GM21423 (cell line): ENCODE results near the gene MNAT1.

Source experiments
- ATAC-seq: cut with Tn5 transposase; IDR thresholded peaks from one replicate; pipeline ENCODE4 v1.9.1; 2021; ENCODE audit warnings: mild to moderate bottlenecking, moderate library complexity; ENCODE audit not compliant: unreplicated experiment

MNAT1 gene

DNA sequence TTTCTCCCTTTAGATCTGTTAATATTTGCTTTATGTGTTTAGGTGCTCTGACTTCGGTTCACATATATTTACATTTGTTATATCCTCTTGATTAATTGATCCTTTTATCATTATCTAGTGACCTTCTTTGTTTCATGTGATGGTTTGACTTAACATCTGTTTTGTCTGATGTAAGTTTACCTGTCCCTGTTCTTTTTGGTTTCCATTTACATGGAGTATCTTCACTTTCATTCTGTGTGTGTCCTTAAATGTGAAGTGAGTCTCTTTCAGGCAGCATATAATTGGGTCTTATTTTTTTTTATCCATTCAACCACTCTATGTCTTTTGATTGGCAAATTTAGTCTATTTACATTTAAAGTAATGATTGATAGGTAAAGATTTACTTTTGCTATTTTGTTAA, 222.1 kb downstream of the MNAT1 start:
- ATAC-seq, result no peak

DNA sequence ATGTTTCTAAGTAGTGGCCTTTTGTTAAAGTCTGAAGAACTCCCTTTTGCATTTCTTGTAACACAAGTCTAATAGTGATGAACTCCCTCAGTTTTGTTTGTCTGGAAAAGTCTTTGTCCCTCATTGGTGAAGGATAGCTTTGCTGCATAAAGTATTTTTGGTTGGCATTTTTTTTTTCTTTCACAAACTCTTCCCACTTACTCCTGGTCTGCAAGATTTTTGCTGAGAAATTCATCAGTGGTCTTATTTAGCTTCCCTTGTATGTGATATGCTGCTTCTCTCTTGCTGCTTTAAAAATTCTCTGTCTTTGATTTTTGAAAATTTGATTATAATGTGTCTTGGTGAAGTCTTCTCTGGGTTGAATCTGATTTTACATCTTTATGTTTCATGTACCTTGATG, 223.6 kb downstream of the MNAT1 start:
- no peak for ATAC-seq

DNA sequence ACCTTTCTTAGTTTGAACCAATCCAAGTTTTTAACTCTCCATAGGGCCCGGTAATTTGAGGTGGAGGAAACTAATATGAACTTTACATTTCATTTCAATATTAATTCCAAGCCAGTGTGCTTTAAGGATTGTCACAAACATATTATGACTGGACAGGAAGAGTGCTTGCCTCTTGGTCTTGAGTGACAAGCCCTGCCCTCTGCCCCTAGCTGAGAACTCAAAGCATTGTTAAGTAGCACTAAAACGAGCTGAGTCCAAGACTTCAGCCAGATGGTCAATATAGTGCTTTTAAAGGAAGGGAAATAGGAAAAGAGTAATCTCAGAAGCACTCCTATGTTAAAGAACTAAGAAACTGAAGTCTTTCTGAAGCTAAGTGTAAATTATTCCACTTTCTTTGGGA, 229.2 kb downstream of the MNAT1 start:
- no peak for ATAC-seq

DNA sequence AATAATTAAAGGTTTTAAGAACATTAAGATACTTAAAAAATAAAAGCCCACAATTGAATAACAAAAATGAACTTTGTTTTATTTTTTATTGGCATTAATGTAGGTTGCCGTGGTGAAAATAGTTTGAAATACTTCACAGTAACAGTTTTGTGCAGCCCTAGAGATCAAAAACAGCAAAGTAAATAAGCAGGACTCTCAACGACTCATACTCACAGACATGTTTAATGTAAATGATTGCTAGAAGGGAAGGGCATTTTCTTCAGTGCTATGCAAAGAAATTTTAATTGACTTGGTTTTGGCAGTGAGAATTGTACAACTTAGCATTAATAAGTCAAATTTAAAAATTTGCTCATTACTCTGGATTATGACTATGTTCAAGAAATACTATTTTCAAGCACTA, 230.3 kb downstream of the MNAT1 start:
- no peak for ATAC-seq

DNA sequence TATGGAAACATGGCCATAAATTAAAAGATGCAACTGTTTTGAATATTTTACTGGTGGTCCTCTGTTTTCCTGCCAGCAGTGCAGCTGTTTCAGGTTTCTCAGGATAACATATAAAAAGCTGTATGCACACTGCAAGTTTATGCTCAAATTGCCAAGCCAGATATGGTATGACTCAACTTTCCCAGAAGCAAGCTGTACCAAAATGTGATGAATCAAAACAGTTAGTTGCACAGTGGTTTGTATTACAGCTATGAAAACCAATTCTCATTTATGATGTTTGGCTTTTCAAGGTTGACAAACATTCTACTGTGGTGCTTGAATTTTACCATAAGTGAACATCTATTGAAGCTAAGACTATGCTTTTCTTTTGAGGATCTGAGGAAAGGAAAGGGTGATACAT, 230.8 kb downstream of the MNAT1 start:
- ATAC-seq, result no peak

DNA sequence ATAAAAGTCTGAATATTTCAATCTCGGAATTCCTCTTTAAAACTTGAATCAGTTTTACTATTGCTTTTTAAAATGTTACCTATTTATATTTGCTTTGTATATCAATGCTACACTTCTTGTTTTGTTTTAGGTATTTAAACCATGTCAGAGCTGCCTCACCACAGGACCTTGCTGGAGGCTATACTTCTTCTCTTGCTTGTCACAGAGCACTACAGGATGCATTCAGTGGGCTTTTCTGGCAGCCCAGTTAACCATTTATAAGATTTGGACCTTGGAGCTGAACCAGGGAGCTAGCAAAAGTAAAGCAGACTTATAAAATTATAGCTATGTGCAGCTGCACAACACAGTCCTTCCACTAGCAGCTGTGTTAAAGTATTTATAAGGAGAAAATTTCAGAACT, 233.5 kb downstream of the MNAT1 start:
- ATAC-seq, result no peak

DNA sequence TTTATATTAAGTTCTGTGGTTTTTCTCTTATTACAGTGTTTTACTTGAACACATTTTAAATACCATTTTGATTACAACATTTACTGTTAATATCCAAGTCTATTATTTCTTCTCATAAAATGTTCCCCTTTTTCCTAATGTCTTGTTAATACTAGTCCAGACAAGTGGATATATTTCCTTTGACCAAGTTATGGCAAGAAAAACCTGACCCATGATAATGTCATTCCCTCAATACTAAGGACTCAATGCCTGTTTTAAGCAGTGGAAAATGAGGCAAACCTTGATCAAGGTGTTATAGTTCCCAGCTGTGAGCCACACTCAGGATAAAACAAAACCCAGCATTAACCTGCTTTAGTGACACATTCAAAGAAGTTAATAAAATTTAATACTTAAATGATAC, 234.1 kb downstream of the MNAT1 start:
- no peak for ATAC-seq

DNA sequence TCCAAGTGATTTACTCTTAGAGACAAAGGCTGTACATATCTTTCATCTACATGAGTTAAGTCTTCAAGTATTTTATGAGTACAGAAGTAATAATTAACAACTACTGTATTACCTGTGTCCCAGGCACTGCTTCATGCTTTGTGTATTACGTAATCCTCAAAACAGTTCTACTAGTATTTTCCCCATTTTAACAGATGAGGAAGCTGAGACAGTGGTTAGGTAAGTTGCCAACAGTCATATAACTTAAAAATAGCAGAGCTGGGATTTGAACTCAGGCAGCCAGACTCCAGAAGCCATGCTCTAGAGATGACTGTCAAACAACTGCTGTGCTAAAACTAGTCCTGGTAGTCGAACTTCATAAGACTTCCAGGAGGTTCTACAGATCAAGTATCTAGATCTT, 235.6 kb downstream of the MNAT1 start:
- no peak for ATAC-seq

DNA sequence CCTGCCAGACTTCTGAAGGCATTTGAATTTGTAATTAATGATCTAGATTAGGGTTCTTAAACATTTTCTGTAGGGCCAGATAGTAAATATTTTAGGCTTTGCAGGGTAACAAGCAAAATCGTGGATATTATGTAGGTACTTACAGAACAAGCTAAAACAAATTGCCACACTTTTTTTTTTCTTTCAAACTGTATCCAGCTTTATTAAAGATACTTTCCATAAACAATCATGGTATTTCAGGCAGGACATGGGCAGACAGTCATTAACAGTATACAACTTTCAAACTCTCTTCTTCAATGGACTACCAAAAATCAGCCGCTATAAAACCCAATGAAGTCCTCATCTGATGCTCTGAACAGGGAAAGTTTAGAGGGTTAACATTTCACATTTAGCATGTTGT, 236.7 kb downstream of the MNAT1 start:
- ATAC-seq, result no peak

DNA sequence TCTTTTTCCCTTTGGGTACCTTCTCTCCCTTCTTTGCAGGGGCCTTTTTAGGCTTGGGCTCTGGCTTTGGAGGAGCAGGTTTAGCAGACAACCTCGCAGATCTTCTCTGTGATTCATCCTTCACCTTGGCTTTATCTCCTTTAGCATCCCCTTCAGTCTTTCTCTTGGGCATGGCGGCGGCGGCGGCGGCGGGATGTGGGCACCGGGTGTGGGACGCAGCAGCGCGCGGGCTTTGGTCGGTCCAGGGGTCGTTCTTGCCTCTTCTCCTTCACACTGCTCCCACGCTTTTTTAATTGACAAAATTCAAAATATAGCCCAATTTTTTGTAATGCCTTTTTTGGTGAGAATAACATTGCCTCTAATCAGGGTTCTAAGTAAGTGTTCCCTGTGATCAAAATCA, 237.7 kb downstream of the MNAT1 start:
- ATAC-seq, result no peak

DNA sequence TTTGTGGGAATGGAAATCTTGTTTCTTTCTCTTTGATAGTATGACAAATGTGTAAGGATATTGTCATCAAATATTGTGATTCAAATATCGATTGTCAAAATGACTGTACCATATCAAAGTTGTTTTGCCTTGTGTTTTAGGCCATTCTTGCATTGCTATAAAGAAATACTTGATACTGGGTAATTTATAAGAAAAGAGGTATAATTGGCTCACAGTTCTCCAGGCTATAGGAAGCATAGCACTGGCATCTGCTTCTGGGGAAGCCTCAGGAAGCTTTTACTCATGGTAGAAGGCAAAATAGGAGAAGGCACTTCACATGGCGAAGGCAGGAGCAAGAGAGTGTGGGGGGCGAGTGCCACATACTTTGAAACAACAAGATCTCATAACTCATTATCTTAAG, 238.5 kb downstream of the MNAT1 start:
- ATAC-seq, result no peak

DNA sequence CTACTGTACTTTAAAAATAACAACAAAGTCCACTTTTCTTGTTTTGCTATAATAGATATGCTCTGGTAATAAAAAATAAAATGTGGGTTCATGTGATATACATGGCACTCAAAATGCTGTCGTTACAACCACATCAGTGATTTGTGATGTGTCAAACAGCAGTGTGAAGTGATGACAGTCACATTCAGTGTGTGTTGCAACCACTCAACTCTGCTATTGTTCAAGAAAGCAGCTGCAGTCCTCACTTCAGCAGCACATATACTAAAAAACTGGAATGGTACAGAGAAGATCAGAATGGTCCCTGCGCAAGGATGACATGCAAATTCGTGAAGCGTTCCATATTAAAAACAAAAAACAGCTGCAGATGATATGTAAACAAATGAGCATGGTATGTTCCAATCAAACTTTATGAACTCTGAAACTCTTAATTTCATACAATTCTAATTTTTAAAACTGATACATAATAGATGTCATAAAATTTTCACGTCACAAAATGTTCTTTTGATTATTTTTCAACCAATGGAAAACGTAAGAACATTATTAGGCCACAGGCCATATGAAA, 239.6 kb downstream of the MNAT1 start:
- ATAC-seq, result no peak

DNA sequence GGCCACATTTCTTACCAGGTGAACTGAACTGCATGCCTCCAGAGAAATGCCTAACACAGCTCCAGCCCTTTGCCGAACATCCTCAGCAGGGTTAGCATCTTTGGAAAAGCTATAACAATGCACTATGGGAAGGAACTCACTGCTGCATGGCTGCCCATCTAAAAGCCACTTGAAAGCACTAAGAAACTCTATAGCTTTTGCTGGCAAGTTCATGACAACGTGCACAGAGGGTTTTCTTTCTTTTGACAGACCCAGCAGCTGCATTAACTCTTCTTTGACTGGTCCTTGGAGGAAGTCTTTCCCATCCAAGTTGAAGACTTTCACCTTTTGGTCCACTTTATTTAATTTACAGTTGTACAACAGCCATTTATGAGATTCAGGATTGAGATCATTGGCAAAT, 241.0 kb downstream of the MNAT1 start:
- ATAC-seq, result no peak

DNA sequence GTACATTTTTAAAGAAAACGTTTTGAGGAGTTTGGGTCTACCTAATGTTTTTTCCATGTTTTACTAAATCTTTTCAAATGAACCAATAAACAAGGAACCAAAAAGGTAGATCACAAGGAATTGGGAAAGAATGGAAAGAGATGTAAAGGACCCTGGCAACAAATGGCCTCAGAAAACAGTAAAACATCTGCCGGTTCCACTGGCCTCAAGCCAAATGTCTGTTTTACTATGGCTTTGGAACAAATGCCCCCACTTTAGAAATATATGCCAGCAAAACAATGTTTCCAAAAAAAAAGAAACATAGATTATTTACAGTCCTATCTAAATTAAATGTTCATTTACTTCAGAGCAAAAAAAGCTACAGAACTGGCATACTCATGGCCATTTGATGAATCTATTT, 243.3 kb downstream of the MNAT1 start:
- no peak for ATAC-seq

DNA sequence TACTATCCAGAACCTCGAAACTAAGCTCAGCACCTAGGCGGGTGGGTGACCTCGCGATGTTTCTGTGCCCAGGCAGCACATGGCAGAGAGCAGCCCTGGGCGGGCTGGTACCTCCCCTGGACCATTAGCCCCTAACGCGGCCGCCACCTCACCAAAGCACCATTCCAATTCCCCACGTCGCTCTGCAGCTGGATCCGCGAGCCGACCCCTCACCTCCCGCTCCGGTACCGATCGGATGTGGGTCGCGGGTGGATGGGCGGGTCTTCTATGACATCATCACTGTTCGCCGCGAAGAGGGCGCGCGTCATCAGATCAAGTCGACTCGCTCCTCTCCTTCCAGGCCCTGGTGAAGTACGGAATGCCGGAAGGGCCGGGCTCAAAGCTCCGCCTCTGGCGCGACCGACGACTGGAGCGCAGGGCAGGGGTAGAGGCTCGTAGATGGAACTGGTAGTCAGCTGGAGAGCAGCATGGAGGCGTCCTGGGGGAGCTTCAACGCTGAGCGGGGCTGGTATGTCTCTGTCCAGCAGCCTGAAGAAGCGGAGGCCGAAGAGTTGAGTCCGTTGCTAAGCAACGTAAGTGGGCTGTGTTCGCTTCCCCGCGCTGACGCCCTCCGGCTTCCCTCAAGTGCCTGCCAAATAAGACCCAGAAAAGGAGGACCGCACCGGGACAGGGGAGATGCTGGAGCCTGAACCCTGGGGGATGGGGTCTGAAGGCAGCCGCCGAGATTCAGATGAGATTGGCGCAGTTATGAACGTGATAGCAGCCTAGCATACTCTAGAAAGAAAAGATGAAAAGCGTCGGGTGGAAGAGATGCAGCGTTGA, 246.5 kb downstream of the MNAT1 start, which contains the start of the genes SLC38A6 and TRMT5:
Gene SLC38A6, plus strand, starts transcription at position 435 of the 822 bp plus-strand sequence. Its CDS starts 33 bp downstream, at position 468.
Gene TRMT5, minus strand, starts transcription at position 269 of the 822 bp plus-strand sequence. Its CDS starts 106 bp downstream, at position 163.
- ATAC-seq, result peak; percentile 88

DNA sequence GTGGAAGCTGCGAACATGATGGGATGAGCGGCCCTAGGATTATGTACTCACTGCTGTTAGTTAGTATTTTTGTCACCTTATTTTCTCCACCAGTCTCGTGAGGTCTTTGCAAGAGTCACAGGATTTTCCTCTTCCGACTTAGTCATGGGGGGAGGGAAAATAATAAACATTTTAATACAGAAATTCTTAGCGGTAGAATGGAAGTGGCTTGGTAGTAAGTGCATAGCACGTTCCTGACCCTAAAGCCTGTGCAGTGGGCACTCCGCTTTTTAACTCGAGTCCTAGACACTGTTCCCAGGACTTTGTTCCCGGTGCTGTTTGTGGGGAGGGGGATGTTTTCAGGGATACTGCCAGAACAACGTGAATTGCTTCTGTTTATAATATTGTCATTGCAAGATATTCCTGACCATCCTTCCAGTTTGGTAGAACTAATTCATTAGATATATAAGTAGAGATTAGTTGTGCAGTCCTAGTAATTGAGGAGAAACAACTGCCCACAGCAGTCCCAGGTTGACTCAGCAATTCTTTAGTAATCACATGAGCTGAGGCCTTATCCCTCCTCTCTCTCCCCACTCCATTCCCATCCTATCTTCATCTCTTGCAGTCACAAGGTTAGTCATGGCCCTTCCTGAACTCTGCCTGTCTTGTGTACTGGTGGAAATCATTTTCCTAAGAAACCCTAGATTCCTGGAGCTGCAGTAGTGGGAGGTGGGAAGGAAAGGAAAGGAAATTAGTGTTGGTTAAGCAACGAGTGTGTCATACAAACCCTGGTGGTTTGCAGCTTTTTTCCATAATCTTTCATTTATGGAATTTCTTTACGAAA, 247.3 kb downstream of the MNAT1 start:
- ATAC-seq, result no peak

DNA sequence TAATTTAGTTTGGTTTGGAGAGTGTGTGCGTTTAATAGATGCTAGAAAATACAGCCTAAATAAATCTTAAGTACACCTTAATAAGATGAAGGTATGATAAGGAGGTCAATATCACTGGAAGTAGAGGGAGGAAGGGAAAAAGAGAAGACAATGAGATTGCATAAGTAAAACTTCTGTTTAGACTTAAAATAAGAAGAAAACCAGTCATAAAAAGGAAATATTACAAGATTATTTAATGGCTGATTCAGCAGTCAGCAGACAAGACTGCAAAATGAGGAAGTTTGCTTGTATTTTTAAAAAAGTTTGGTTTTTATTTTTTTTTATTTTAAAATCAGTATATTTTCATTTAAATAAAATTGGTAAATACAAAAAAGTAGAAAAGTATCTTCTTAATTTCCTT, 249.6 kb downstream of the MNAT1 start:
- ATAC-seq, result no peak

DNA sequence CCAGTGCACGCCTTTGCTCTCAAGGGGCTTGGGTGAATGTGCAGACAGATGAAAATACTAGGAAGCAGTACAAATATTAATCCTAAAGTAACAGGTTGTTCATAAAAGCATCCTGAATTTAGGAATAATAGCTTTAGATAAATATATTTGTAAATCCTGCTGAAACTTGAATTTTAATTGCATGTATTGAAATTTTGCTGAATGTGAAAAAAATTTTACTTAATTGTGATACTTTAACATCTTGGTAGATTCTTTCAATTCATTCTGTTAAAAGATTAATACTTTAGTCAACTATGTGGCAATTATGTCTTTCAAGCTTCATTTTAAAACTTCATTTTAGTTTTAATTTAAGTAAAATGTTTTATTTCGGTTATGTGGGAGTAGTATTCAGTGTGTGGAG, 251.9 kb downstream of the MNAT1 start:
- no peak for ATAC-seq

DNA sequence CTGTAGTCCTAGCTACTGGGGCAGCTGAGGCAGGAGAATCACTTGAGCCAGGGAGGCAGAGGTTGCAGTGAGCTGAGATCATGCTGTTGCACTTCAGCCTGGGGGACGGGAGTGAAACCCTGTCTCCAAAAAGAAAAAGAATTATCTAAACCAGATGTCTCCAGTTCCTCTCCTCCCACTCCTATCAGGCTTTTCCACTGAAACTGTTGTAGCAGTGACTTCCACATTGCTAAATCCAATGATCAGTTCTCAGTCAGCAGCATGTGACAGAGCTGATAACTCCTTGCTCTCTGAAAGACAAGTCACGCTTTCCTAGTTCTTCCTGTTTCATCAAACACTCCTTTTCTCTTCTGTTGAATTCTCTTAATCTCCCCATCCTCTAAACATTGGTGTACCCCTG, 255.0 kb downstream of the MNAT1 start:
- ATAC-seq, result no peak

DNA sequence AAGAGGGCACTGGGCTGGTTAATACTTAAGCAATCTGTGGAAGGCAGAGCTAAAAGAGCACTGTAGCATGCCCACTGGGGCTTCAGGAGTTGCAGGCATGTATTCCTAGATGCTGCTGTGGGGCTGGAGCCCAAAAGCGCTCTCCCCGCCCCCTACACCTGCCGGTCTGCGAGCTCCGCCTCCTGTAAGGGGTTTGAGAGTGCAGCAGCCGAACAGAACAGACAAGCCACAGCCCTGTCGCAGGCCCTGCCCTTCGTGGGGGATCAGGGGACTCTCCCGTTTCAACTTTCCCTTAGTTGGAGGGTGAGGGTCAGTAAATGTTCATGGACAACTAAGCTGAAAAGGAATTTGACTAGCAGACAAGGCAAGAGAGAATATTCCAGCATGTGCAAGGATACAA, 264.1 kb downstream of the MNAT1 start:
- no peak for ATAC-seq

DNA sequence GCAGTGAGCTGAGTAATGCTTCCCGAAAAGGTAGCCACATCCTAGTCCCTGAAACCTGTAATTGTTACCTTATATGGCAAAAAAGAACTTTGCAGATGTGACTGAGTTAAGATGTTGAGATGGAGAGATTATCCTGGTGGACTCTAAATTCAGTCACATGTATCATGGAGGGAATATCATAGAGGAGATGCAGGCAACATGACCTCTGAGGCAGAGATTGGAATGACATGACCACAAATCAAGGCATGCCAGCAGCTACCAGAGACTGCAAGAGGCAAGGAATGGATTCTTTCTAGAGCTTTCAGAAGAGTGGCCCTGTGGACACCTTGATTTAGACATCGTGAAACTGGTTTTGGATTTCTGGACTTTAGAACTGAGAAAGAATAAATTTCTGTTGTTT, 265.0 kb downstream of the MNAT1 start:
- no peak for ATAC-seq

DNA sequence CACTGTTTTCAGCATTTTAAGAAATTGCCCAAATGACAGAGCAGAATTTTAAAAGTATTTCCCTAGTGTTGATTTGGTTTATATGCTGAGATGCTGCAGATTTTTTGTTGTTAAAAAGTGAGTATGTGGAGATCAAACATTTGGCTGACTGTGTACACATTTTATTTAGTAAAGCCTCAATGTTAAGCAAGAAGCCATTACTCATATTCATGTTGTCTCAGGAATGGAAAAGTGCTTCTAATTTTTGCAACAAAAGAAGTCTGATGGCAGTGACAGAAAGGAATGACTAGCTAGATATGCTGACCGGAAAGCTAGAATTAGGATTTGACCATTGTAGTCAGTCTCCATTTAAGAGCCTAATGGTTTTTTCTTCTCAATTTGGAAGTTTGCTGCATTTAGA, 269.0 kb downstream of the MNAT1 start:
- ATAC-seq, result no peak
